ENCODE measurements around the gene CXCL13. TPM values are rescaled to one million over a fixed set of nuclear protein-coding genes. Genes with fewer than 3 reads are reported as not detected.
A peak's percentile ranks its signal among the peaks of the same experiment; 100 is the strongest.
"Not testable (repeated sequence)": the region's sequence is repeated elsewhere in the genome, so short reads cannot be mapped to it uniquely, and the experiment has no call there.

The CXCL13 gene
- polyA plus RNA-seq, 1 donor: 0.62 TPM

DNA sequence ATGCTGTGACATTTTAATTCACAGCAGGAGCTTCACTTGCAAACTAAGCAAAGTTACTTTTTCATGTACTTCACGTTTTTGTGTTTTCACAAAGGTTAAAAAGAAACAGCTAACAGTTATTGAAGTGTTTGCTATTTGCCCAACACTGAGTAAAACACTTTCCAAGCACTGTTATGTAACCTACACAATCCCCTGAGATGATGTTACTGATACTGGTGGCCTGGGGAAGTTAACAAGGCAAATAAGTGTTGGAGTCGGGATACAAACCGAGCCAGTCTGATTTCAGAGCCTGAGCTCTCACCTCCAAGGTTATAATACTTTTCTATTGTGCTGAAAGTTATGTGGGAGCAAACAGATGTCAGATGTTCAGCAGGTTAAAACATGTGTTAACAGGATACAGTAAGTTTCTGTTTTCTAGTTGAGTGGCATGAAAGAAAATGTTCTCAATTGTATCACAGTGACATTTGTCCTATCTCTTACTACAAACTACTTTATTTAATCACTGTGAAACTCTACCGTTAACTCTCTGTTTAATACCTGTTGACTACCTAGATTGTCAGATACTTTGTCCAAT lies 3.9 kb upstream of the CXCL13 start:
- no peak for DNase-seq

DNA sequence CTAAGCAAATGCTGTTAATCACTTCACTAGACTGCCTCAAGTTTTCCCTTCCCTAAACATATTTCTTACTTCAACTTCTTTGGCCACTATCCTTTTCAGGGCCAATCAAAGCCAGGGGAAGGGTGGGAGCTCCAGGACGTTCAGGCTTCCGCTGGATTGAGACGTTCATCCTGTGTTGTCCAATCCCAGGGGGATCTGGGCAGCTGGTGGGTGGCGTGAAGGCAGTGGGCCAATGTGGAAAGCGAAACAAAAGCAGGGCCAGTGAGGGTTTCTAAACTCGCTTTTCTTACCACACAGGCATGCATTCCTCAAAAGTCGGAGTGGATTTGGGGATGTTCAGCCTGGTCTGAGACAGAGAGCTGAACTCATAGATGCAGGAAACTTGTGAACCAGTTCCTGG lies 7.6 kb downstream of the CXCL13 start:
- DNase-seq: no peak

DNA sequence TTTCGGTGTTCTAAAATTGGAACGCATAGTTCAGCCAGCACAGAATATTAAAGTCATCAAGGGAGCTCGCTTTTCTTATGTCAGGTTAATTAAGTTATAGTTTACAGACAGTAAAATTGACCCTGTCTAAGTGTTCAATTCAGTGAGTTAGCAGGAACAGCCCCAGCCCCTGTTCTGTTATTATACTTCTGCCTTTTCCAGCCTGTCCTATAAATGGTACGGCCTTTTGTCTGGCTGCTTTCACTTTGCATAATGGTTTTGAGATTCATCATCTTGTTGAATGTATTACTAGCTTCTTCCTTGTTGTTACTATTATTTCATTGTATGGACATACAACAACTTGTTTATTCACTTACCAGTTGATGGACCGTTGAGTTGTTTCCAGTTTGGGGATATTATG lies 9.5 kb downstream of the CXCL13 start:
- DNase-seq: no peak

DNA sequence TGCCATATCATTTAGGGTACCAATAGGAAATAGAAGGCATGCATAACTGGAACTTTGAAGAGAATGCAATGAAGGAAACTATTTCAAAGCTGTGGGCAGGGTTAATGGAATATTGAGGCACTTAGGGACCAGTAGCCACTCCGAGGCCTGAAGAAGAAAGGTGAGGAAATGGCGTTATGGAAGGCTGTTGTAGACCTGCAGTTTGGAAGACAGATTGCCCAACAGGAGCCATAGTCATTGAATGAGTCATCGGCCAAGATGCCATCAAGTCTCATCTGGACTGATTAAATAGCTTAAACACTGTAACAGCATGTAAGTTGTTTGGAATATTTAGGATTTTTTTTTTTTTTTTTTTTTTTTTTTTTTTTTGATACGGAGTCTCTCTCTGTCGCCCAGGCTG lies 11.6 kb downstream of the CXCL13 start:
- DNase-seq: no peak

DNA sequence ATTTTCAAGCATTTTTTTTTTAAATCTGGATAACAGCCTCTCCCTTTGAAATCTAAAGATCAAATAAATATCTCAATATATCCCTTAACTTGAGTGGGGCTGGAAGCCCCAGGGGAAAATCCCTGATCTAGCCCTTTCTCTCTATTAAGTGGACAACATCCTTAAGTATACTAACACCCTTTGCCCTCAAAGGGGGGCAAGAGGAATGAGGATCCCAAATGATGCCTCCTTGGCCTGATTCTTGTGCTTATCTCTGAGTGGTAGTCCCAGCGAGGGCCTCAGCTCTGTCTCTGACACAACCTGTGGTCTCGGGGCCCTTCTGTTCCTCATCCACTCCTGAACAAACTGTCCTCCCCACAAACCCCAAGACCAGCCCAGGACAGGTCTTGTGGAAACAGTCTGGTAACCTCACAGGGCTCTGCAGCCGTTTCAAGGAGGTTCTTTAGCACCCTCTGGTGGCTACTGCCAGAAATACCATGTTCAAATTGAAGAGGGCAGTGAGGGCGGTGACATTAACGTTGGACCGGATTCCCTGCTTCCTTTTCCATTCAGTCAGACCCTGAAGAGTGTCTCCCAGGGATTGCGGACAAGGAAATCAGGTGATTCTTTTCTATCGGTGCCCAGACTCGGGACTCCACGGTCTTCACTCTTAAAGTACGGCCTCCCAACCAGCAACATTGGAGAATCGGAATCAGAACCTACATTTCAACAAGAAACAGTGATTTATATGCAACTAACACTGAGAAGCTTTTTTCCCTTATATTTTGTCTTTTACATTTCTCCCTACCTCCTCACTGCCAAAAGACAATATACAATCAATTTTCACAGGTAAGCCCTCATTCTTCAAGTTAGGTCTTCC lies 13.0 kb downstream of the CXCL13 start:
- DNase-seq: peak; percentile 74

DNA sequence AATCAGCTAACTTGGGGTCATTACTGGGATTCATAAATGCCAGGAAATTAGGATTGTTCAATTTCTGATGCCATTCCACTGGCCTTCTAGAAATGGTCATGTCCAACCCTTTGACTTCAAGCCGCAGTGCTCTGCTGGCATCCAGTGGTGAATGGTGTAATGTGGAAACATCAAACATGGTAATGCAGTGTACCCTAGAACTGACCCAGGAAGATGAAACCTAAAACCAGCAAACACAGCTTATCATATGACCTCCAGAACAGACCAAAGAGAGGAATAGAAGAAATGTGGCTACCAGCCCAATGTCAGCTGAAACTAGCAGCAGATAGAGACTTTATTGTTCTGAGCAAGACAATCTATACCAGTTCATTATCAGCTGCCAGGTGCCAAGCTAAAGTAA lies 13.8 kb downstream of the CXCL13 start:
- no peak for DNase-seq

DNA sequence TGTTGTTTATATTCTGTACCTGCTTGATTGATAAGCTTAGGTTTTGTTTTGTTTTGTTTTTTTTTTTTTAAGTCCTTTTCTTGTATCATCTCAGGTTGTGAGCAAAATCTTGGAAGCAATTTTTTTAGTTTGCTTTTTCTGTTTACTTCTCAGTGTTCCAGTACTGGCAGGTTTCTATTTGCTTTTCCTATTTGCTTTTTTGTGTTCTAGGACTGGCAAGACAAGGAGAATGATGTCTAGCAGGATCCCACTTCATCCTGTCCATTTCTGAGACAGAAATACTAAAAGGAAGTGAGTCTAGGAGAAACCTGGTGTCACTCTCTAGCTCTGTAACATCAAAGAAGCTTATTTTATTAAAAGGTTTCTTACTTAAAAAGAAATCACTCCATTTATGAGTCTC lies 15.6 kb downstream of the CXCL13 start:
- DNase-seq: no peak

DNA sequence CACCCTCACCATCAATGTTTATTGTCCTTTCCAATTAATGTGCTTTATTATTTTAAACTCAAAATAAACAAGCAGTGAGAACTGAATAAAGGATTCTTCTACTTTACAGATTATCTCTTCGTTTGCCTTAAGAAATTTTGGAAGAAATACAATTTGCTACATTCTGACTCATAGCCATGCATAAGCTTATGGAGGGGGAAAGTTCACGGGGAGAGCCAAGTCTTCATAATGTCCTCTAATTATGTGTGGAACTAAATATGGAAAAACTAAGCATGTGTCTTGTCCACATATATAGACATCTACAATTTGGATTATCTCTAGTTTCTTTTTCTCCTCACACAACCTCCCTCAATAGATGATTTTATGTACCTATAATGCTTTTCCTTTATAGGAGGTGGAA lies 17.5 kb downstream of the CXCL13 start:
- no peak for DNase-seq

DNA sequence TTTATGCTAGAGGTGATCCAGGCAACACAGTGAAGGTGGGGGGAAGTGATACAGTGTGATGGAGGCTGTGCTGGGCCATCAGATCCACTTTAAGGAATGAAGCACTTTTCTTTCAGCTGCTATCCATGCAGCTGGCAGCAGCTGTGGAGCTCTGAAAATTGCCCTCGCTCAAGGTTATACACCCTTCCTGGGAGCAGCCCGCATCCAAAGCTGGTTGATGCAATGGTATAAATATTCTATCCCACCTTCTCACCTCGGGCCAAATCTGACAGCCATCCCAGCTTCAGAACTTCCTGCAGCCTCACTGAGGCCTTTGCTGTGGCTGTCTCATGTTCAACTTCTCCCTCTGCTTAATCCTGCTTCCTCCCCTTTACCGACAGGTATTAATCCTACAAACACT lies 18.6 kb downstream of the CXCL13 start:
- DNase-seq: no peak

DNA sequence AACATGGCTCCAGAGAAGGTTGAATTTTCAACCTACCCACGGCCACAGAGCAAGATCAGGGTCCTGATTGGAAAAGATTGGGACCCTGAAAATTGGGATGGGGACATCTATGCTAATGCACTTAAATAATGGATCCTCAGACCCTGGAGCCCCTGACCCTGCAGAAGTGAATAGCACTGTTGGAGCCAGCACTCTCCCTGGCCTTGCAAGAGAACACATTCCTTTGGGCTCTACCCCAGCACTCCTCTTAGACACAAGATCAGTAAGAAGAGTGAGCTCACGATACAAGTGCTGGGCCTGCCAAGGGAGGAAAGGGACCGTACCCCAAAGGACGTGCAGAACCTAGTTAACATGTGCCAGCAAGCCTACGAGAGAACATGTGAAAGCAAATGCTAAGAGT lies 19.9 kb downstream of the CXCL13 start:
- DNase-seq: no peak

DNA sequence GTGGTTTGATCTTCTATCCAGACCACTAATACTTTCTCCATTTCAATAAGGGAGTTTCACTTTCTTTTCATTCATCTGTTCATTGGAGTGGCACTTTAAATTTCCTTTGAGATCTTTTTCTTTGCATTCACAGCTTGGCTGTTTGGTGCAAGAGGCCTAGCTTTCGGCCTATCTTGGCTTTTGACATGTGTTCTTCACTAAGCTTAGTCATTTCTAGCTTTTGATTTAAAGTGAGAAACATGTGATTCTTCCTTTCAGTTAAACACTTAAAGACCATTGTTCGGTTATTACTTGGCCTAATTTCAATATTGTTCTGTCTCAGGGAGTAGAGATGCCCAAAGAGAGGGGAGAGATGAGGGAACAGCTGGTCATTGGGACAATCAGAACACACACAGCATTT lies 24.3 kb downstream of the CXCL13 start:
- DNase-seq: no peak

DNA sequence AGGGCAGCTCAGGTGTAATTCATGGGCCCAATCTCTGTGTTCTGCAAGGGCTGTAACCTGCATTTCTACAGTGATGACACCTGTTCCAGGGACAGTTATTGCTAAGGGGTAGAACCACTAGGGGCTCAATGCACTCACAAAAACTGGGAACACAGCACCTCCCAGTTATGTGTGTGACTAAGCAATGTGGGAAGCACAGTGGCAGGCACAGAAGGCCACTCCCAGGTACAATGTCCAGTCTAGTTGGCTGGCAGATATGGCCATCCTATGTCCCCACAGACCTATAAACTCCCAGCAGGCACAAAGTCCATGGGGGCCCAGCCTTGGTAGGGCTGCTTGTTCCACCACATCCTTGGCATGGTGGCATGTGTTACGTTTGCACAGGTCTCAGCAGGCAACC lies 25.7 kb downstream of the CXCL13 start:
- DNase-seq: no peak

DNA sequence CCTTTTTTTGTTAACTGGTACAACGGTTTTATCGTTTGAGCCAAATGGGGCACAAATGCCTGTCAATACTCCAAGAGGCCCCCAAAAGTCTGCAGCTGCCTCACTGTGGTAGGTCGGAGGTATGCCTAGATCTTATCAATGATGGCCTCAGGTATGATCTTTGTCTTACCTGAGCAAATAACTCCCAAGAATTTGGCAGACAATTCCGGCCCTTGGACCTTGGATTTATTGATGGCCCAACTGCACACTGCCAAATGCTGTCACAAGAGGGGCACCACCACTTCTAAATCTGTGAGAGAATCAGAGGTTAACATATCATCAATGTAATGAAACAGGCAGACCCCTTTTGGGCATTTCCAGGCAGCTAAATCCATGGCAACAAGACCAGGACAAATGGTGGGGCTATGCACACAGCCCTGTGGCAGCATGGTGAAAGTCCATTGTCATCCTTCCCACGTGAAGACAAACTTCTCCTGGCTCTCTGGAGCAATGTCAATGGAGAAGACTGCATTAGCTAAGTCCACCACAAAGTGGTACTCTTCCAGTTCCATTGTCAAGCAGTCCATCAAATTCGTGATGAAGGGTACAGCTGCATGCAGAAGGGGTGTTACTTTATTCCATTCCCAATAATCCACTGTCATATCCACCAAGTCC lies 28.6 kb downstream of the CXCL13 start:
- DNase-seq: no peak

DNA sequence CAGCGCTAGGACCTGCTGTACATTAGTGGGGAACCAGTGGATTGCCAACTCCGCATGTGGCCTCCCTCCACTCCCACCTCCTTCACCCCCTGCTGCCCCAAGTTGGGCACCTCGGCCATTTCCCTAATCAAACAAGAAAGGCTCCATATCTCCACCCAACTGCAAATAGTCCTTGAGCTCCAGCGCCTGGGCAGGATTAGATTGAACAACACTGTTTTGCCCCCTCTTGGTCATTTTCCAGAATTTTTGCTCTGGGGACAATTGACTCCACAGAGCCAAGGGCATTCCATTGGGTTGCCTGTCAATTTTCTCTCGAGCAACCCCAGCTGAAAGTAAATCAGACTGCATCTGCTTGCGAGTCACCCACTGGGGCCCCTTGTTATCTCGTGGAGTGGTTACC lies 29.6 kb downstream of the CXCL13 start:
- DNase-seq: no peak

DNA sequence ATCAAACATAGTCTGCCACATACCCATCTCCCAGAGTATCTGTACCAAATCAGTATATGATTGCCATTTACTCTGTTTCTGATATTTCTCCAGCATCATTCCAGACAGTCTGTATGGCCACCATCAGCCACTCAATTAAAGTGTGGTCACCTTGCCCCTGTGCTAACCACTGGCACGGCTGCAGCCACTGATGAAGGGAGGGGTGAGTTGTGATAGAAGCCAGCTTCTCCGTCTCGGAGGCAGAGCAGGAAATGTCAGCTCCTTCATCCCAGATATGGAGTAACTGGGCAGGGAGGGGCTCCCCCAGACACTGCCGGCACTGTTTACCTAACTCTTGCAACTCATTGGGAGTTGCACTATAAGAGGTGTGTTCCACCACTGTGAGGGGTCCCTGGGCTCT lies 30.3 kb downstream of the CXCL13 start:
- no peak for DNase-seq

DNA sequence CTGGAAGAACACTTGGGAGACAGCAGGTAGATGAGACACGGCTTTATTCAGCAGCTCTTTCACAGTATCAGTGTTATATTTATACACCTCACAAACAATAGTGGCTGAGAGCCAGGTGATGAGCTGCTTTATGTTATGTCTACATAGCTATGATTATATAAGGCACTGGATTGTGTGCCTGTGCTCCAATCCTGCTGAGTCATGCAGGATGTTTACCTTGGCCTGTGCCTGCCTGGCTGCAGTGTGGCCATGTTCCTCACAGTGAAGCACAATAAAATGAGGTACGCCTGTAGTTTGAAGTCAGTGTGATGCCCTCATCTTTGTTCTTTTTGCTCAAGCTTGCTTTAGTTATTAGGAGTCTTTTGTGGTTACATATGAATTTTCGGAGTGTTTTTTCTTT lies 31.3 kb downstream of the CXCL13 start:
- DNase-seq: no peak

DNA sequence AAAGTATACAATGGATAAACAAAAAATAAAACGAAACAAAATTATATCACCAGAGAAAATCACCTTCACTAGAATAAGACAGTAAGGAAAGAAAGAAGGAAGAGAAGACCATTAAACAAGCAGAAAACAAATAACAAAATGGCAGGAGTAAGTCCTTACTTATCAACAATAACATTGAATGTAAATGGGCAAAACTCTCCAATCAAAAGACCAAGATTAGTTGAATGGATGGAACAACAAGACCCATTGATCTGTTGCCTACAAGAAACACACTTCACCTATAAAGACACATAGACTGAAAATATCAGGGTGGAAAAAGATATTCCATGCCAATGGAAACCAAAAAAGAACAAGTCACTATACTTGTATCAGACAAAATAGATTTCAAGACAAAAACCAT lies 38.4 kb downstream of the CXCL13 start:
- not testable (repeated sequence) for DNase-seq

DNA sequence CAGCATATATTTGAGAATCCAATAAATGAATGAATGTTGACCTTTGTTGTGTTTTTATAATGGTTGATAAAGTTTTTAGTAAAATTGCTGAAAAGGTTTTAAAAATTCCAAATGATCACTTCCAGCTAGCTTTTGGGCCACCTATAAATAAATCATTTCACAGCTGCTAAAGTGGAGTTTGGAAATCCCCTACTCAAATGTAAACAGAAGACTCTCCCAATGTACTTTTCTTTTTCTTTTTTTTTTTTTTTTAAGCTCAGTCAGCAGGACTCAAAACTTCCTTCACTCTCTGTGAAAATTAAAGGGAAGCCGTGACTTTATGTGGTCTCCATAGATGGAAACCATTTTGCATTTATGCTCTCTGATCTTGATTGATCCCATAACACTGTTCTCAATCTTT lies 45.2 kb downstream of the CXCL13 start:
- DNase-seq: no peak

DNA sequence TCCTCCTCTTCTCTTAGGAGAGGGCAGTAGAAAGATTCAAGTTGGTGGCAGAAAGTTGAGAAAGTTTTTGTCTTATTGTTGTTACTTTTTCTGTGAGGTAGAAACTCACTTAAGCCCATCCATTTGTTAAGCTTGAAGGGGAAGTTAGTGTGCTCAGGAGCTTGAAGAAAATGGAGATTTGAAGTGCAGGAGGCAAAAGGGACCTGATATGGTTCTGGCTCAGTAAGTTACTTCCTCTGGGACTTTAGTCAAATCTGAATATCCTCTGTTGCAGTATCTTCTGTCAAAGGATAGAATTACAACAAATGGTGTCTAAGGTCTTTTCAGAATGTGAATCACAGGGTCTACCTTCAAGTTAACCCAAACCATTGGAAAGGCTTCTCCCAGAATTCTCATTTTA lies 46.2 kb downstream of the CXCL13 start:
- DNase-seq: no peak

DNA sequence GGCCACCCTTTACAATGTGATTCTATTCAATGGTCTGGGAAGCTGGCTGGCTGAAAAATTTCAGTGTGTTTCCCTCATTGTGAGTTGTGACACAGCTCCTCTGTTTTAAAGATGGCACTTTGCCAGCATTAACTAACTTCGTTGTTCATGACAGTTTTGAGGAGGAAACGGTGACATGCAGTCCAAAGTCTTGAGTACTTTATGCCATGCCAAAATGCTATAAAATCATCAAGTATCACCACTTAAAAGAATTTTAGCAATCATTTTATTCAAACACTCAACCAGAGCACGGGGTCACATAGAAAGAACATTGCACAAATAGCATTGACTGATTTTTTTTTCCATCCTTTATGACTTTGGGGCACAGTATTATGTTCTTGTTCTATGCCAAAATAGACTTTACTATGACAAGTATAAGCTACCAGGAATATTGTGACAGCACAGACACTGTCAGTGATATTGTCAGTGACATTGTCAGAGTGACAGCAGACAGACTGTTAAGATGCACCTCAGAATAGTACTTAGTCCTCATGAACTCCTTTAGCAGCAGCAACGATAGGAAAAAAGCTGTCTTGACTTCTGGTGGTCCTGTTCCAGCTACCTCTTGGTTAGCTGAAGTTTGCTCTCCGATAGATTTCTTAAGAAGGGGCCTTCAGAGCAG lies 46.7 kb downstream of the CXCL13 start:
- DNase-seq: no peak

DNA sequence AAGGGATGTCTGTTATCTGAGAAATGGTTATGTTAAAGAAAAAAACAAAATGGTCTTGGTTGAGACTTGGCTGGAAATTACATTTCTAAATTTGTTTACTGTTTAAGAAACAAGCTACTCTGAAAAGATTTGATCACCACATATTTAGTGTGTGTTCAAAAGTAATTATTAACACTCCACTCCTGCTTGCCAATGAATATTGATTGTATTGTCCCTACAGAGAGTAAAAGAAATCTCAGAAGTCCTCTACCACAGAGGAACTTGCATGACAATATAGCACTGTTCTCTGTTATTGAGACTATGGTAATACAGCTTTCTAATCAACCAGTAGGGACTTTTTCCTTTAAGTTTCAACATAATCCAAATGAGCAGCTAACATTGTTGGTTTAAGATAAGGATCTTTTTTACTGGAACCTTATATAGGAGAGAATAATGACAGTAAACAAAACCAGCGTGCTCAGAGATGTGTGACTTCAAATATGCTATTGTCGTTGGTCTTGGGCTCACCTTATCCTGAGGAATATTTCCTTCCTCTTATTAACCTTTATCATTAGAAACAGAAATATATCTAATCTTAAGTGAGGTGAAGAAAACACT lies 47.6 kb downstream of the CXCL13 start:
- no peak for DNase-seq

DNA sequence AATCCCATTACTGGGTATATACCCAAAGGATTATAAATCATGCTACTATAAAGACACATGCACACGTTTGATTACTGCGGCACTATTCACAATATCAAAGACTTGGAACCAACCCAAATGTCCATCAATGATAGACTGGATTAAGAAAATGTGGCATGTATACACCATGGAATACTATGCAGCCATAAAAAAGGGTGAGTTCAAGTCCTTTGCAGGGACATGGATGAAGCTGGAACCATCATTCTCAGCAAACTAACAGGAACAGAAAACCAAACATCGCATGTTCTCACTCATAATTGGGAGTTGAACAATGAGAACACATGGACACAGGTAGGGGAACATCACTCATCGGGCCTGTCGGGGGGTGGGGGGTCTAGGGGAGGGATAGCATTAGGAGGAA lies 54.7 kb downstream of the CXCL13 start:
- DNase-seq: not testable (repeated sequence)
